BE2C (cell line): Measurements from ENCODE around the gene DNAH6.

Source experiments
- DNase-seq: peaks from one replicate; pipeline ENCODE4 v3.0.0-alpha.2; 2020
- H3K27me3 ChIP-seq: fragments of 250-450 bp; sonication (Bioruptor Pico); 2 replicates; pipeline ENCODE4 v1.5.1; 2020; ENCODE audit warnings: mild to moderate bottlenecking
- H3K36me3 ChIP-seq: fragments of 250-450 bp; sonication (Bioruptor Pico); 2 replicates; pipeline ENCODE4 v1.5.1; 2020; ENCODE audit warnings: mild to moderate bottlenecking
- H3K4me1 ChIP-seq: fragments of 250-450 bp; sonication (Bioruptor Pico); 2 replicates; pipeline ENCODE4 v1.5.1; 2020
- H3K4me3 ChIP-seq: 2 replicates; pipeline ENCODE4 v1.5.1; 2011; ENCODE audit warnings: low read depth, low read length
- H3K9me3 ChIP-seq: fragments of 250-450 bp; sonication (Bioruptor Pico); 2 replicates; pipeline ENCODE4 v1.5.1; 2020
- CTCF ChIP-seq: IDR thresholded peaks from 2 replicates; pipeline ENCODE4 v1.5.1; 2012; ENCODE audit warnings: mild to moderate bottlenecking, low read depth, low read length

DNAH6 gene

GRCh38 chr2:84808279-84808678, 292.0 kb downstream of the DNAH6 start:
- Histone ChIP-seq H3K4me1 (no peaks in the 10 kb centered on the region), H3K27me3 (no peaks in the 10 kb centered on the region), H3K9me3 (no peaks in the 10 kb centered on the region), H3K36me3 (no peaks in the 10 kb centered on the region), H3K4me3 (no peak overlapping the region)
- no peak for DNase-seq
- TF ChIP-seq CTCF = no peak

GRCh38 chr2:84811839-84812431, 295.6 kb downstream of the DNAH6 start:
- Histone ChIP-seq H3K36me3 (no peaks in the 10 kb centered on the region), H3K9me3 (no peaks in the 10 kb centered on the region), H3K4me1 (no peaks in the 10 kb centered on the region), H3K27me3 (no peaks in the 10 kb centered on the region), H3K4me3 (no peak overlapping the region)
- TF ChIP-seq CTCF = no peak
- DNase-seq = no peak

- no peaks in the 10 kb centered on the region for H3K36me3 ChIP-seq
- no peak for TF ChIP-seq CTCF
- no peak for DNase-seq
- no peaks in the 10 kb centered on the region for H3K9me3 ChIP-seq
- no peaks in the 10 kb centered on the region for H3K27me3 ChIP-seq
- no peak overlapping the region for H3K4me3 ChIP-seq
- H3K4me1 ChIP-seq = no peaks in the 10 kb centered on the region
Measured at GRCh38 chr2:84815146-84815545, 298.8 kb downstream of the DNAH6 start.

GRCh38 chr2:84816426-84817026, 300.2 kb downstream of the DNAH6 start:
- DNase-seq = no peak
- Histone ChIP-seq H3K27me3 (no peaks in the 10 kb centered on the region), H3K4me3 (no peak overlapping the region), H3K36me3 (no peaks in the 10 kb centered on the region), H3K4me1 (no peaks in the 10 kb centered on the region), H3K9me3 (no peaks in the 10 kb centered on the region)
- no peak for TF ChIP-seq CTCF

GRCh38 chr2:84817239-84817655, 300.9 kb downstream of the DNAH6 start:
- Histone ChIP-seq H3K36me3 (no peaks in the 10 kb centered on the region), H3K4me1 (no peaks in the 10 kb centered on the region), H3K4me3 (no peak overlapping the region), H3K27me3 (no peaks in the 10 kb centered on the region), H3K9me3 (no peaks in the 10 kb centered on the region)
- TF ChIP-seq CTCF = no peak
- DNase-seq = no peak

- Histone ChIP-seq H3K27me3 (no peaks in the 10 kb centered on the region), H3K4me1 (no peaks in the 10 kb centered on the region), H3K36me3 (no peaks in the 10 kb centered on the region), H3K9me3 (no peaks in the 10 kb centered on the region), H3K4me3 (no peak overlapping the region)
- no peak for DNase-seq
- no peak for TF ChIP-seq CTCF
Measured at GRCh38 chr2:84821806-84822205, 305.5 kb downstream of the DNAH6 start.
